Neural crest cell (in vitro differentiated cells): ENCODE results near the gene SNX30. TPM values are rescaled to one million over a fixed set of nuclear protein-coding genes. Genes with fewer than 3 reads are reported as not detected.

Source experiments
- DNase-seq: peaks from one replicate; pipeline ENCODE4 v3.0.0; 2021; ENCODE audit warnings: low read depth, mixed read lengths, low spot score
- H3K27ac Mint-ChIP-seq: one replicate; pipeline ENCODE4 v1.8.0; 2021; ENCODE audit warnings: mild to moderate bottlenecking, mixed read lengths; ENCODE audit not compliant: unreplicated experiment
- H3K27me3 Mint-ChIP-seq: 2 replicates; pipeline ENCODE4 v1.8.0; 2021; ENCODE audit warnings: low read depth, mild to moderate bottlenecking, mixed read lengths
- H3K36me3 Mint-ChIP-seq: 2 replicates; pipeline ENCODE4 v1.8.0; 2021; ENCODE audit warnings: low read depth, mild to moderate bottlenecking, mixed read lengths
- H3K4me1 Mint-ChIP-seq: 2 replicates; pipeline ENCODE4 v1.8.0; 2021; ENCODE audit warnings: mixed read lengths
- H3K4me3 Mint-ChIP-seq: one replicate; pipeline ENCODE4 v1.8.0; 2021; ENCODE audit warnings: mild to moderate bottlenecking, mixed read lengths
- H3K9me3 Mint-ChIP-seq: 2 replicates; pipeline ENCODE4 v1.8.0; 2021; ENCODE audit warnings: mixed read lengths
- CTCF ChIP-seq: fragments of 200-600 bp; sonication (generic); conservative IDR thresholded peaks from 2 replicates; pipeline ENCODE4 v1.5.0; 2021; ENCODE audit warnings: antibody characterized with exemption, mild to moderate bottlenecking
- total RNA-seq: library from RNA; stranded (reverse); gene quantifications from 2 replicates; pipeline ENCODE4 v1.2.1, GENCODE V29; 2021

The SNX30 gene
- total RNA-seq, 1 donor from 2014 or later, result 14.5 TPM

GRCh38 chr9:112868461-112868860, 117.9 kb downstream of the SNX30 start:
- Mint-ChIP-seq H3K4me1 (peaks cover 8% of the 10 kb centered on the region), H3K36me3 (peaks cover 10% of the 10 kb centered on the region), H3K27me3 (no peaks in the 10 kb centered on the region), H3K4me3 (no peak overlapping the region), H3K9me3 (no peaks in the 10 kb centered on the region), H3K27ac (no peak overlapping the region)
- TF ChIP-seq CTCF, result no peak
- DNase-seq, result no peak

GRCh38 chr9:112869041-112869529, 118.5 kb downstream of the SNX30 start:
- Mint-ChIP-seq H3K4me1 (peaks cover 8% of the 10 kb centered on the region), H3K9me3 (no peaks in the 10 kb centered on the region), H3K36me3 (peaks cover 10% of the 10 kb centered on the region), H3K4me3 (no peak overlapping the region), H3K27ac (no peak overlapping the region), H3K27me3 (no peaks in the 10 kb centered on the region)
- no peak for TF ChIP-seq CTCF
- DNase-seq, result no peak

GRCh38 chr9:112869917-112870316, 119.4 kb downstream of the SNX30 start:
- no peak for TF ChIP-seq CTCF
- H3K27me3 Mint-ChIP-seq, result no peaks in the 10 kb centered on the region
- peaks cover 8% of the 10 kb centered on the region for H3K4me1 Mint-ChIP-seq
- no peak overlapping the region for H3K4me3 Mint-ChIP-seq
- no peak overlapping the region for H3K27ac Mint-ChIP-seq
- DNase-seq, result no peak
- peaks cover 10% of the 10 kb centered on the region for H3K36me3 Mint-ChIP-seq
- H3K9me3 Mint-ChIP-seq, result no peaks in the 10 kb centered on the region

GRCh38 chr9:112870556-112870955, 120.0 kb downstream of the SNX30 start:
- no peak for DNase-seq
- Mint-ChIP-seq H3K9me3 (no peaks in the 10 kb centered on the region), H3K27me3 (no peaks in the 10 kb centered on the region), H3K4me3 (no peak overlapping the region), H3K4me1 (peaks cover 8% of the 10 kb centered on the region), H3K36me3 (peaks cover 10% of the 10 kb centered on the region), H3K27ac (no peak overlapping the region)
- no peak for TF ChIP-seq CTCF

GRCh38 chr9:112872019-112872418, 121.5 kb downstream of the SNX30 start:
- no peak for DNase-seq
- Mint-ChIP-seq H3K9me3 (no peaks in the 10 kb centered on the region), H3K27me3 (no peaks in the 10 kb centered on the region), H3K36me3 (peaks cover 13% of the 10 kb centered on the region), H3K27ac (no peak overlapping the region), H3K4me3 (no peak overlapping the region), H3K4me1 (peaks cover 8% of the 10 kb centered on the region)
- no peak for TF ChIP-seq CTCF
